ENCODE data around the gene PRXL2A. TPM values are rescaled to one million over a fixed set of nuclear protein-coding genes. Genes with fewer than 3 reads are reported as not detected.

The PRXL2A gene
- total RNA-seq, 4 donors from 2014 or later, result 15.4 to 26.6 (median 25.5) TPM

- no peak for TF ChIP-seq POLR2AphosphoS5 (IDR thresholded peaks at IDR 0.05)
- TF ChIP-seq POLR2A (IDR thresholded peaks at IDR 0.05; ENCODE audit: low read depth), result no peak
- TF ChIP-seq EP300 (IDR thresholded peaks at IDR 0.05), result no peak
- no peak for TF ChIP-seq CTCF (IDR thresholded peaks at IDR 0.05)
- Histone ChIP-seq H3K27me3 (no peaks in the 10 kb centered on the region), H3K4me3 (no peak overlapping the region), H3K36me3 (no peaks in the 10 kb centered on the region), H3K27ac (replicated peaks in 1 of 4) (peak overlapping the region in 2 of 4 donors; percentile 16 to 91), H3K4me1 (peaks cover 22 to 35% (median 29%) of the 10 kb centered on the region in 4 donors), H3K9me3 (no peaks in the 10 kb centered on the region)
- no peak for DNase-seq (ENCODE audit: extremely low spot score)
- intact Hi-C loops (cut with DNase I), result no loop called here
Measured at GRCh38 chr10:80452069-80452468, 43.7 kb downstream of the PRXL2A start.

- Histone ChIP-seq H3K9me3 (no peaks in the 10 kb centered on the region), H3K27me3 (no peaks in the 10 kb centered on the region), H3K4me1 (peaks cover 28 to 40% (median 34%) of the 10 kb centered on the region in 4 donors), H3K36me3 (no peaks in the 10 kb centered on the region), H3K4me3 (no peak overlapping the region), H3K27ac (replicated peaks in 1 of 4) (peak overlapping the region in 2 of 4 donors; percentile 88 to 91)
- DNase-seq (ENCODE audit: extremely low spot score), result no peak
- TF ChIP-seq POLR2AphosphoS5 (IDR thresholded peaks at IDR 0.05), result no peak
- no peak for TF ChIP-seq EP300 (IDR thresholded peaks at IDR 0.05)
- no peak for TF ChIP-seq POLR2A (IDR thresholded peaks at IDR 0.05; ENCODE audit: low read depth)
- TF ChIP-seq CTCF (IDR thresholded peaks at IDR 0.05), result no peak
- intact Hi-C loops (cut with DNase I), result no loop called here
- 88% methylated on average over 4 of the region's 4 CpGs for WGBS
Measured at GRCh38 chr10:80452640-80453039, 44.3 kb downstream of the PRXL2A start.

- intact Hi-C loops (cut with DNase I), result no loop called here
- no peak for DNase-seq (ENCODE audit: extremely low spot score)
- WGBS, result 27% methylated on average over 23 of the region's 23 CpGs
- Histone ChIP-seq H3K9me3 (no peaks in the 10 kb centered on the region), H3K27ac (replicated peaks in 1 of 4) (peak overlapping the region; percentile 86 to 99 (median 90)), H3K4me1 (peaks cover 34 to 46% (median 40%) of the 10 kb centered on the region in 4 donors), H3K27me3 (no peaks in the 10 kb centered on the region), H3K4me3 (peak overlapping the region; percentile 42 to 99 (median 68)), H3K36me3 (no peaks in the 10 kb centered on the region)
- TF ChIP-seq EP300 (IDR thresholded peaks at IDR 0.05) (no peak), POLR2A (IDR thresholded peaks at IDR 0.05; ENCODE audit: low read depth) (no peak), POLR2AphosphoS5 (IDR thresholded peaks at IDR 0.05) (no peak), CTCF (IDR thresholded peaks at IDR 0.05) (no peak)
Measured at GRCh38 chr10:80453056-80453841, 44.9 kb downstream of the PRXL2A start.

- Histone ChIP-seq H3K27ac (replicated peaks in 1 of 4) (peak within 1 kb of the TSS; percentile 97 to 99 (median 98)), H3K9me3 (no peaks in the 10 kb centered on the region), H3K4me1 (peaks cover 39 to 54% (median 48%) of the 10 kb centered on the region in 4 donors), H3K4me3 (peak within 1 kb of the TSS; percentile 84 to 99 (median 92)), H3K27me3 (no peaks in the 10 kb centered on the region), H3K36me3 (no peaks in the 10 kb centered on the region)
- TF ChIP-seq POLR2A (IDR thresholded peaks at IDR 0.05; ENCODE audit: low read depth) (peak; percentile 46), POLR2AphosphoS5 (IDR thresholded peaks at IDR 0.05) (peak; percentile 77 to 82), EP300 (IDR thresholded peaks at IDR 0.05) (no peak), CTCF (IDR thresholded peaks at IDR 0.05) (no peak)
- 0% methylated on average over 9 of the region's 97 CpGs for WGBS
- intact Hi-C loops (cut with DNase I), result loop anchor here (2.0 kb wide), 1 partner anchor 45 kb away; no protein-coding TSS in a partner anchor
- peak; percentile 94 for DNase-seq (ENCODE audit: extremely low spot score)
Measured at GRCh38 chr10:80453842-80454512, 45.6 kb downstream of the PRXL2A start, which contains the start of gene TSPAN14. TSPAN14 (plus strand) TSS chr10:80454310; CDS start chr10:80489234, 34,924 bp downstream.
